A549 (cell line): ENCODE results near the gene OGFOD2. TPM values are rescaled to one million over a fixed set of nuclear protein-coding genes. Genes with fewer than 3 reads are reported as not detected.

ENCODE experiments used
- ATAC-seq, 2 experiments: fragments of 200-7000 bp in 1 of 2; fragments of >200 bp in 1 of 2; cut with Nextera tagmentation in 1 of 2; cut with Tn5 transposase in 1 of 2; 3 replicates each; pipeline versions ENCODE4 v1.8.0 to v1.9.1; 2018 to 2020; ENCODE audit warnings: mild to moderate bottlenecking in 1 of 2, moderate library complexity in 1 of 2
- CTCF ChIA-PET: fragments of 300-600 bp; sonication (Branson Sonifier 250); formaldehyde crosslinking; extraction: SDS; loops from one replicate; lab custom pipeline; 2021; ENCODE audit warnings: antibody characterized with exemption, inconsistent platforms; lab: Yijun Ruan, JAX
- POLR2A ChIA-PET: fragments of 350-600 bp; formaldehyde crosslinking; extraction: SDS; loops from one replicate; lab custom pipeline; 2021; ENCODE audit warnings: antibody characterized with exemption, inconsistent platforms; lab: Yijun Ruan, JAX
- DNase-seq, 2 experiments: peaks; one replicate each; pipeline versions ENCODE4 v3.0.0 to v3.0.0-alpha.2; 2011 to 2016; ENCODE audit warnings: low read depth in 1 of 2, low spot score in 1 of 2
- FAIRE-seq: peaks from 2 replicates; lab custom pipeline; 2011; peaks lifted over from hg19 to GRCh38; lab: Jason Lieb, UNC
- H3K27ac ChIP-seq, 2 experiments: fragments of >200 bp; sonication (Bioruptor Twin); formaldehyde crosslinking; 3 replicates each; pipeline ENCODE4 v1.5.1; 2016 to 2017
- H3K4me1 ChIP-seq: fragments of >200 bp; sonication (Bioruptor Twin); formaldehyde crosslinking; 3 replicates; pipeline ENCODE4 v1.6.1; 2016
- H3K4me2 ChIP-seq: fragments of >200 bp; sonication (Bioruptor Twin); formaldehyde crosslinking; 3 replicates; pipeline ENCODE4 v1.6.1; 2016
- H3K4me3 ChIP-seq: fragments of >200 bp; sonication (Bioruptor Twin); formaldehyde crosslinking; 3 replicates; pipeline ENCODE4 v1.5.1; 2016
- H3K9me3 ChIP-seq: fragments of >200 bp; sonication (Bioruptor Twin); formaldehyde crosslinking; 3 replicates; pipeline ENCODE4 v1.6.1; 2016
- BCL3 ChIP-seq: fragments of >200 bp; sonication (Bioruptor Twin); formaldehyde crosslinking; IDR thresholded peaks from 3 replicates; pipeline ENCODE4 v1.6.1; 2016
- E2F6 ChIP-seq: IDR thresholded peaks from 2 replicates; pipeline ENCODE4 v1.6.1; 2012; ENCODE audit warnings: low read depth, borderline replicate concordance
- EHMT2 ChIP-seq: fragments of 200-600 bp; sonication (generic); IDR thresholded peaks from 2 replicates; pipeline ENCODE4 v1.6.1; 2016; ENCODE audit warnings: antibody characterized with exemption, low read depth, mild to moderate bottlenecking, moderate library complexity
- FOXS1 ChIP-seq: fragments of 250-450 bp; sonication (Bioruptor Pico); IDR thresholded peaks from 2 replicates; pipeline ENCODE4 v1.5.0; 2020; ENCODE audit warnings: mild to moderate bottlenecking, moderate library complexity
- HDAC2 ChIP-seq: fragments of 200-600 bp; sonication (generic); IDR thresholded peaks from 2 replicates; pipeline ENCODE4 v1.6.1; 2016
- HOXA7 ChIP-seq: fragments of 250-450 bp; sonication (Bioruptor Pico); IDR thresholded peaks from 2 replicates; pipeline ENCODE4 v1.5.0; 2020; ENCODE audit warnings: mild to moderate bottlenecking, moderate library complexity
- HOXB13 ChIP-seq: fragments of 250-450 bp; sonication (Bioruptor Pico); IDR thresholded peaks from 2 replicates; pipeline ENCODE4 v1.5.0; 2020; ENCODE audit warnings: low read depth, mild to moderate bottlenecking, moderate library complexity
- JUN ChIP-seq, 2 experiments: fragments of >200 bp; sonication (Bioruptor Twin); formaldehyde crosslinking; IDR thresholded peaks; 2 replicates in 1 of 2; 3 replicates in 1 of 2; pipeline ENCODE4 v1.6.1; 2016 to 2017
- JUNB ChIP-seq: fragments of >200 bp; sonication (Bioruptor Twin); formaldehyde crosslinking; IDR thresholded peaks from 2 replicates; pipeline ENCODE4 v1.6.1; 2016
- KDM5A ChIP-seq: fragments of 200-600 bp; sonication (generic); IDR thresholded peaks from 2 replicates; pipeline ENCODE4 v1.6.1; 2016; ENCODE audit warnings: antibody characterized with exemption, mild to moderate bottlenecking
- MAFK ChIP-seq: fragments of 450-650 bp; IDR thresholded peaks from 2 replicates; pipeline ENCODE4 v1.6.1; 2014; ENCODE audit not compliant: partially characterized antibody
- MAZ ChIP-seq: fragments of 150-350 bp; IDR thresholded peaks from 2 replicates; pipeline ENCODE4 v1.6.1; 2014; ENCODE audit warnings: antibody characterized with exemption, low read depth, low read length, borderline replicate concordance
- MYC ChIP-seq: IDR thresholded peaks from 2 replicates; pipeline ENCODE4 v1.6.1; 2012; ENCODE audit warnings: mild to moderate bottlenecking, inconsistent platforms, low read length, improper control_type of control experiment, borderline replicate concordance
- NFE2L2 ChIP-seq: fragments of 150-350 bp; conservative IDR thresholded peaks from 2 replicates; pipeline ENCODE4 v1.6.1; 2014; ENCODE audit warnings: low read length
- NPAS2 ChIP-seq: fragments of 250-450 bp; sonication (Bioruptor Pico); IDR thresholded peaks from 2 replicates; pipeline ENCODE4 v1.8.0; 2022; ENCODE audit warnings: mild to moderate bottlenecking, moderate library complexity, borderline replicate concordance
- PHF8 ChIP-seq: fragments of 200-600 bp; sonication (generic); IDR thresholded peaks from 2 replicates; pipeline ENCODE4 v1.6.1; 2016; ENCODE audit warnings: low read depth, mild to moderate bottlenecking, antibody characterized with exemption, moderate library complexity, borderline replicate concordance
- POLR2A ChIP-seq: IDR thresholded peaks from 2 replicates; pipeline ENCODE4 v1.6.1; 2012; ENCODE audit warnings: mild to moderate bottlenecking, low read length
- POLR2AphosphoS2 ChIP-seq: conservative IDR thresholded peaks from 2 replicates; pipeline ENCODE4 v1.6.1; 2012; ENCODE audit warnings: low read length, improper control_type of control experiment, inconsistent platforms
- RAD21 ChIP-seq, 2 experiments: fragments of >200 bp in 1 of 2; sonication (Bioruptor Twin) in 1 of 2; formaldehyde crosslinking in 1 of 2; IDR thresholded peaks in 1 of 2; conservative IDR thresholded peaks in 1 of 2; 2 replicates in 1 of 2; 3 replicates in 1 of 2; pipeline ENCODE4 v1.6.1; 2012 to 2018; ENCODE audit warnings: inconsistent platforms in 1 of 2
- RNF2 ChIP-seq: fragments of 200-600 bp; sonication (generic); IDR thresholded peaks from 2 replicates; pipeline ENCODE4 v1.6.1; 2016; ENCODE audit warnings: low read depth, mild to moderate bottlenecking, antibody characterized with exemption, moderate library complexity, borderline replicate concordance
- SMC3 ChIP-seq: fragments of >200 bp; sonication (Bioruptor Twin); formaldehyde crosslinking; IDR thresholded peaks from 3 replicates; pipeline ENCODE4 v1.6.1; 2018; ENCODE audit warnings: inconsistent platforms
- TFCP2L1 ChIP-seq: fragments of 250-450 bp; sonication (Bioruptor Pico); IDR thresholded peaks from 2 replicates; pipeline ENCODE4 v1.5.0; 2021; ENCODE audit warnings: mild to moderate bottlenecking
- TP53 ChIP-seq: fragments of 250-450 bp; sonication (Bioruptor Pico); IDR thresholded peaks from 2 replicates; pipeline ENCODE4 v1.5.0; 2021; ENCODE audit warnings: mild to moderate bottlenecking, moderate library complexity
- USF2 ChIP-seq: fragments of 450-650 bp; IDR thresholded peaks from 2 replicates; pipeline ENCODE4 v1.6.1; 2014; ENCODE audit warnings: antibody characterized with exemption
- WGBS: methylation state at CpG from one replicate; pipeline ENCODE4 v1.1.6; 2017; ENCODE audit errors: missing lambda C conversion rate; 5-methylcytosine and 5-hydroxymethylcytosine counted together
- polyA plus RNA-seq, 4 experiments: library from polyadenylated mRNA; depleted of rRNA in 3 of 4; stranded (reverse); fragments of >200 nt; fragmentation: RNase III in 1 of 4; extraction: RNeasy Plus Mini Kit Qiagen cat#74134 plus additional on column Dnase treatment in 1 of 4; gene quantifications; 2 replicates in 3 of 4; 3 replicates in 1 of 4; pipeline ENCODE4 v1.2.3, GENCODE V29; 2011 to 2017
- TF ChIP-seq, protein P1 (sequence below): IDR thresholded peaks from 2 replicates; pipeline ENCODE4 v1.6.1; 2012

OGFOD2 gene
- polyA plus RNA-seq, 2 of the 4 experiments (the other 2 are of a cell fraction), result 11.0 to 18.2 TPM

DNA sequence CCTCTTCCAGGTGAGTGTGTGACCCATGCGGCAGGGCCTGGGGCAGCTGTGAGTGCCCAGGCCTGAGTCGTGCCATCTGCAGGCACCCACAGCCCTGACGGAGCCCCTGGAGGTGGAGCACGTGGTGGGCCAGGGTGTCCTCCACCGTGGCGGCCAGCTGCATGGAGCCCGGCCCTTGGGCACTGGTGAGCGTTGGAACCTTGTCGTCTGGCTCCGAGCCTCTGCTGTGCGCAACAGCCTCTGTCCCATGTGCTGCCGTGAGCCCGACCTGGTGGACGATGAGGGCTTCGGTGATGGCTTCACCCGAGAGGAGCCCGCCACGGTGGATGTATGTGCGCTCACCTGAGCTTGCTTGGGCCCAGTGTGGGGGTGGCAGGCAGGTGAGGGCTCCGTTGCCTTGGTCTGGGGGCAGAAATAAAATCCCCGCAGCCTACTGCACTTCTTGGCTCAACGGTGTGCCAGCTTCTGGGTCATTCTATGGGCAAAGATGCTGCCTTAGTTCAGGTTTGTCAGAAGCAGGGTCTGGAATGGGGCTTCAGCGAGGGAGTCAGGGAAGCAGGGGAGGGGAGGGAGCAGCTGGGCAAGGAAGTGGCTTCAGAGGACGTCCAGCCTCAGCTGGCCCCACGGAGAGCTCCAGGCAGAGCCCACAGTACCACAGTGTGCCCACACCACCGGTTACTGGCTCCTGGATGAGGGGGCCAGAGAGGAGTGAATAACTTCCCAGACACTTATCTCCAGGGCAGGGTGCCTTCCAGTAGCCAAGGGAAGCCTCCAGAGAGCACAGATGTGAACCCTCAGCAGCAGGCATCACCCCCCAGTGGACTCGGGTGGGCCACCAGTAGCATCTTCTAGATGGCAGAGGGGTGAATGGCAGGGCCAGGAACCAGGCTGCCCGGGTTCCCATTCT, 4.2 kb downstream of the OGFOD2 start:
- peak overlapping the region; percentile 85 for H3K4me2 ChIP-seq
- no peaks in the 10 kb centered on the region for H3K9me3 ChIP-seq
- peak overlapping the region; percentile 69 for H3K4me3 ChIP-seq
- 82% methylated on average over 26 of the region's 28 CpGs for WGBS
- H3K4me1 ChIP-seq, result peaks cover 25% of the 10 kb centered on the region
- peak overlapping the region; percentile 92 to 99 for H3K27ac ChIP-seq
- FAIRE-seq (no peak), ATAC-seq (no peak), DNase-seq (no peak)
- ChIA-PET POLR2A (interaction anchor here (2.3 kb wide), 1 partner anchor 254 kb away, joined by 12 read pairs; the partner anchor contains the start of genes MPHOSPH9 and MTRFR), CTCF (interaction anchor here (0.6 to 1.5 kb wide), 5 partner anchors 26 to 757 kb away, joined by 3 to 10 read pairs (median 4); partner anchors contain the start of gene PITPNM2)
- TF ChIP-seq SMC3, result no peak
- no peak for TF ChIP-seq EHMT2
- no peak for TF ChIP-seq TP53 (CRISPR knock-in tag)
- no peak for TF ChIP-seq POLR2A
- TF ChIP-seq BCL3, result no peak
- TF ChIP-seq RNF2, result no peak
- no peak for TF ChIP-seq HOXB13 (CRISPR knock-in tag)
- no peak for TF ChIP-seq KDM5A

DNA sequence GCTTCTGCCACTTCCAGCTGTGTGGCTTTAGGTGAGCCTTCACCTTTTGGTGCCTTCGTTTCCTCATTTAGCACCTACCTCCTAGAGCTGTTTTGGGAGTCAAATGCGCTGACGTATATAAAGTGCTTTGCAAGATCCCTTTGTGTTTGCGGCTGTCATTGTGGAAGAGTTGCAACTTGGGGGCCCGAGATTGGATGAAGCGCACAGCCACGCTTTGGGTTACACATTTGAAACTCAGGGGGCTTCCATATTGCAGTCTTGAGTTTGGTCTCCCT, 4.8 kb downstream of the OGFOD2 start:
- Histone ChIP-seq H3K4me3 (peak overlapping the region; percentile 69), H3K27ac (peak overlapping the region; percentile 92 to 99), H3K9me3 (no peaks in the 10 kb centered on the region), H3K4me2 (peak overlapping the region; percentile 85), H3K4me1 (peaks cover 25% of the 10 kb centered on the region)
- 49% methylated on average over 4 of the region's 7 CpGs for WGBS
- no peak for DNase-seq
- ChIA-PET CTCF (interaction anchor here (0.6 to 1.5 kb wide), 3 partner anchors 27 to 758 kb away, joined by 3 to 4 read pairs (median 3); partner anchors contain the start of gene PITPNM2), POLR2A (interaction anchor here (2.3 kb wide), 1 partner anchor 253 kb away, joined by 12 read pairs; the partner anchor contains the start of genes MPHOSPH9 and MTRFR)
- TF ChIP-seq NFE2L2 (no peak), NPAS2 (CRISPR knock-in tag) (no peak), MAFK (peak; percentile 21), MAZ (no peak)
- FAIRE-seq, result no peak
- ATAC-seq, result no peak

GRCh38 chr12:122980183-122981035, 5.4 kb downstream of the OGFOD2 start, which contains the start of gene ARL6IP4:
ARL6IP4 (plus strand) TSS chr12:122980681; CDS start chr12:122981140, 459 bp downstream.
- Histone ChIP-seq H3K27ac (peak within 1 kb of the TSS; percentile 92 to 99), H3K4me1 (peaks cover 25% of the 10 kb centered on the region), H3K4me3 (peak within 1 kb of the TSS; percentile 69), H3K4me2 (peak within 1 kb of the TSS; percentile 85), H3K9me3 (no peaks in the 10 kb centered on the region)
- FAIRE-seq (no peak), DNase-seq (peak; percentile 65 to 76), ATAC-seq (peak; percentile 64 to 75)
- CTCF ChIA-PET, result interaction anchor here (0.6 to 4.8 kb wide), 4 partner anchors 28 to 758 kb away, joined by 3 to 26 read pairs (median 3); no protein-coding TSS in a partner anchor
- TF ChIP-seq MYC (peak; percentile 53), HDAC2 (0 out of 2 replicates have a peak, but pooled peaks have one; percentile 17), POLR2AphosphoS2 (no peak), MAZ (no peak; the same call in 1 of the 2 replicates), BCL3 (peak; percentile 80), FOXS1 (CRISPR knock-in tag) (no peak), USF2 (no peak), HOXA7 (CRISPR knock-in tag) (no peak), E2F6 (peak; percentile 73; the same call in 1 of the 2 replicates), TP53 (CRISPR knock-in tag) (peak; percentile 17; the same call in 1 of the 2 replicates), KDM5A (peak; percentile 17; the same call in 1 of the 2 replicates), POLR2A (peak; percentile 39), JUNB (no peak), TFCP2L1 (CRISPR knock-in tag) (0 out of 2 replicates have a peak, but pooled peaks have one; percentile 24), RAD21 (conservative IDR thresholded peaks at IDR 0.05 in 1 of 2, IDR thresholded peaks at IDR 0.05 in 1 of 2) (peak in 1 of 2 experiments; percentile 20; a peak in 2 of 5 replicates), JUN (IDR thresholded peaks at IDR 0.05) (peak; percentile 54 to 92; a peak in 4 of 5 replicates), SMC3 (peak; percentile 20; the same call in 1 of the 3 replicates), PHF8 (peak; percentile 75)
- TF ChIP-seq, protein P1, sequence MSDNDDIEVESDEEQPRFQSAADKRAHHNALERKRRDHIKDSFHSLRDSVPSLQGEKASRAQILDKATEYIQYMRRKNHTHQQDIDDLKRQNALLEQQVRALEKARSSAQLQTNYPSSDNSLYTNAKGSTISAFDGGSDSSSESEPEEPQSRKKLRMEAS, result peak; percentile 61
- under 1% methylated on average over 19 of the region's 96 CpGs for WGBS
- POLR2A ChIA-PET, result interaction anchor here (1.5 to 2.3 kb wide), 2 partner anchors 253 kb away, joined by 7 to 12 read pairs; partner anchors contain the start of genes MPHOSPH9 and MTRFR
